ENCODE data around the gene TRIM65.
A peak's percentile ranks its signal among the peaks of the same experiment; 100 is the strongest.

TRIM65 gene
- total RNA-seq = 2.5 to 83.6 (median 38.8) reads per million in 18 experiments

DNA sequence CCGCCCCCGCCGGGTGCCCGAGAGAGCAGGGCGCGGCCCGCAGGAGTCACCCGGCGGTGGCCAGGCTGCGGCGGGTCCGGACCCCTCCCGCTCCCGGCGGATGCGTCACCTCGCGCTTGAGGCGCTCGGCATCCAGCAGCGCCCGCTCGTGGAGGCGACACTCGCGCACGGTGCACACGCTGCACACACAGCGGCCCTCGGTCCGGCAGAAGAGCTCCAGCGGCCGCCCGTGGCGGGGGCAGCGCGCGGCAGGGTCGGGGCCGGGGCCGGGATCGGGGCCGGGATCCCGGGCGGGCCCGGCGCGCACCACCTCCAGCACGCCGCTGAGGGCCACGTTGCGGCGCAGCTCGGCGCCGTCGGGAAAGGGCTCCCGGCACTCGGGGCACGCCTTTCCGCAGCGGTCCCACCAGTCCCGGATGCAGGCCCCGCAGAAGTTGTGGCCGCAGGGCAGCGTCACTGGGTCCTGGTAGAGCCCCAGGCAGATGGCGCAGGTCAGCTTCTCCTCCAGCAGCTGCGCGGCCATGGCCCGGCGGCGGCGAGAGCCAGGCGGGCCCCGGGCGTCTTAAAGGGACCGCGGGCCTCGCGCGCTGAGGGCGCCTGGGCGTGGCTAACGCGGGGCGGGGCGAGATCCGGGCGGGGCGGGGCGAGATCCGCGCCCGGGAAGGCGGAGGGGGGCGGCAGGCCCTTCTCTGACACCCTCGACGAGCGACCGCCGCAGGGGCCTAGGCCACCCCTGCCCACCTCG is at the start of gene TRIM65:
Gene TRIM65 (minus strand): TSS at position 537 of the 745 bp plus-strand sequence. CDS start 14 bp downstream, at position 523.
- peak; percentile 76 to 81 for DNase-seq

- DNase-seq = no peak
Measured at GRCh38 chr17:75945211-75945610, 48.5 kb upstream of the TRIM65 start.

GRCh38 chr17:75943491-75943890 is 46.7 kb upstream of the TRIM65 start:
- no peak for DNase-seq

GRCh38 chr17:75942473-75942872 is 45.7 kb upstream of the TRIM65 start:
- DNase-seq = no peak

GRCh38 chr17:75941442-75941819 is 44.7 kb upstream of the TRIM65 start:
- no peak for DNase-seq

DNA sequence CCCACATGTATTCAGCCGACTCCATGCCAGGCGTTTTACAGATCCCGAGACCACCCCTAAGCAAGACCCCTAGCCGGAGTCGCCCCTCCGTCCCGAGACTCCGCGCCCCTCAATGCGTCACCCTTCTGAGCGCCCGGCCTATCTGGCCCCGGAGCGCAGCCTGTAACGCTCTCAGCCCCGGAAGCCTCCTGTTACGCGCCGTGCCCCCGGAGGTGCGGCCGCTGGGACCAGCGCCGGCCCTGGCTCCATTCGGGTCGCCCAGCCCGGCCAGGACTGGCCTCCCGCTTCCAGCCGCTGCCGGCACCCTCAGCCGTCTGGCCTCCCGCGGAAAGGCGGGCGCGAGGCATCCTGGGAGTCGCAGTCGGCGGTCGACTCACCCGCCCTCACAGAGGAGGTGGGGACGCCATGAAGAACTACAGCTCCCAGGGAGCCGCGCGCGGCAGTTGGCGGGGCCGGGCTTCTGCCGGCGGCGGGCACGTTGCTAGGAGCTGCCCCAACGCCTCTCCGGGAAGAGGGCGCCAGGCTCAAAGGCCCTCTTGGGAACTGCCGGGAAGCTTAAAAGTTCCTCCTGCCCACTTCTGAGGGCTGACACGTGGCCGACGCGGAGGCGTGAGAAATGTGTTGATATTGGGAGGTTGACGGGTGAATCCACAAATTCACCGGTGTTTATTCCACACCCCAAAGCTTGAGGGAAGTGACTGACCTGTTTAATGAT is 44.1 kb upstream of the TRIM65 start, which contains the start of gene FBF1:
Gene FBF1 (minus strand): TSS at position 316 of the 715 bp plus-strand sequence. CDS start 2,893 bp downstream, outside the sequence.
- DNase-seq = peak; percentile 95 to 97

DNA sequence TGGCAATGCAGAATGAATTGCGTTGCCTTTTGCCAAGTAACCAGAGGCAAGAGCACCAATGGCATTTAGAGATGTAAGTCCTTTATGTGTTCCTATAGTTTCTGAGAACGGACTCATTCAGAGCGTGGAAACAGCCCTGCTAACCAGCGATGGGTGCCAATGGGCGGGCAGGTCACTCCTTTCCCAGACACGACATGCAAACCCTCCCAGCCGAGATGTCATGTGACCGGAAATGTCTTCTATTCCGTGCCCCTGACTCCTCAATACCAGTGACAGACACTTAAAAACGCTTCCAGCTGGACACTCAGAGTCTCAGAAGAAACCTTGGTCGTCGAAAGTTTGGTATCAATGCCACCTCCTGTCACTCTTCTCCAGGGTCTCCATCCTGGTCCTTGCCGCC is 40.9 kb upstream of the TRIM65 start:
- DNase-seq = no peak

GRCh38 chr17:75933808-75934207 is 37.1 kb upstream of the TRIM65 start:
- no peak for DNase-seq

GRCh38 chr17:75932852-75933251 is 36.1 kb upstream of the TRIM65 start:
- DNase-seq = no peak

DNA sequence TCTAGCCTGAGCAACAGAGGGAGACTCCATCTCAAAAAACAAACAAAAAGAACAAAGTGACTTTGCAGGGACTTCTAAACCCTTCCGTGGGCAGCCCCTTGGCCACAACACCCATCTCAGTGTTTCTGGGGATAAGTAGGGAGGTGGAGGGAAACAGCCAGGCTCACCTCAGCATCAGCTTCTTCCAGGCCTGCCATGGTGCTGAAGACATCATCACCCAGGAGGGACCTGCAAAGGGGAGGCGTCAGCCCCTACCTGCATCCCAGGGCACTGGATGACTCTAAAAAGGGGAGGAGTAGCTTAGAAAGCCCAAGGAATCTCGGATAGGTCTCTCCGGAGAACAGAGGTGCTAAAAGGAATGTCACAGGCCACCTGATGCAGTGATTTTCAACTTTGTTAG is 34.3 kb upstream of the TRIM65 start:
- no peak for DNase-seq

DNA sequence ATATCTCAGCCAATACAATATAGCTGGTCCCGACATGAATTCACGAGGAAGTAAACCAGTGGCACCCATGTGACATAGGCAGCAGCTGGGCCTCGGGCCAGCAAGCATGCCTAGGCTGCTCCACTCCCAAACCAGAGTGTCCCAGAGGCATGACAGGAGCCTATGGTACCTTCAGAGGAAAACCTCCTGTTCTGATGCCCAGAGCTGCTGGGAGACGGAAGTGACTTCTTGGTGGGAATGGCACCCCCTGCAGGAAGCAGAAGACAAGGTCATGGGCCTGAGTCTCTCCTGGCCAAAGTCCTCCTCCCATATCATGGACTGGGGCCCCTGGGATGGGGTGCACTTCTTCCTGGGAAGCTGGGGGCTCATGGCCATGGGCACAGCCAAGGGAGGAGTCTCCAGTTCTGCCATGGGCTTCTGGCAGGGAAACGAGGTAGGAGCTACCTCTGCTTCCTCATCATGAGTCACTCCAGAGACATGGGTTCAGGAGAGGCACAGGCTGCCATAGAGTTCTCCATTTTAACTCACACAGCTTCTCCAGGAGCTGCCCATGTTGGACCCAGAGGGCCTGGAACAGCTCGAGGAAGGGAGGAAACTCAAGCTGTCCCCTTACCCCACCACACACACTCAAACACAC is 30.7 kb upstream of the TRIM65 start:
- DNase-seq = peak; percentile 37 to 42

GRCh38 chr17:75926456-75926855 is 29.7 kb upstream of the TRIM65 start:
- no peak for DNase-seq

- DNase-seq = no peak
Measured at GRCh38 chr17:75925912-75926311, 29.2 kb upstream of the TRIM65 start.

DNA sequence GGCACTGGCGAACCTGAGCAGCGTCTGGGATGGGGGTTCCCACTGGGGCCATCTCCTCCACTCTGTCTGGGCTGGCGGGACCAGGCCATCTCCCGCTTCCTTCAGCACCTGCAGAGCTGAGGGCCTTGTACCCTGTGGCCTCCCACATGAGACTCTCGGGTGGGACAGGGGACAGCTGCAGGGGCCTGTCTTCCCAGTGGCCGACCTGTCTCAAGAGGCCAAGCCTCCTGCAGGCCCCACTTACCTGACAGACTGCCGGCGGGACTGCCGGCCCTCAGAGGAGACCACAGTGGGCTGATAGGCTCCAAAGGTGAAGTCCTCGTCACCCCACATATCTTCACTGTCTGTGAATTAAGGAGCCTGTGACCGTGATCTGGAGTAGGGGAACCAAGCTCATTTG is 28.4 kb upstream of the TRIM65 start:
- no peak for DNase-seq

- no peak for DNase-seq
Measured at GRCh38 chr17:75922963-75923874, 26.5 kb upstream of the TRIM65 start.

GRCh38 chr17:75922173-75922961 is 25.6 kb upstream of the TRIM65 start:
- no peak for DNase-seq

DNA sequence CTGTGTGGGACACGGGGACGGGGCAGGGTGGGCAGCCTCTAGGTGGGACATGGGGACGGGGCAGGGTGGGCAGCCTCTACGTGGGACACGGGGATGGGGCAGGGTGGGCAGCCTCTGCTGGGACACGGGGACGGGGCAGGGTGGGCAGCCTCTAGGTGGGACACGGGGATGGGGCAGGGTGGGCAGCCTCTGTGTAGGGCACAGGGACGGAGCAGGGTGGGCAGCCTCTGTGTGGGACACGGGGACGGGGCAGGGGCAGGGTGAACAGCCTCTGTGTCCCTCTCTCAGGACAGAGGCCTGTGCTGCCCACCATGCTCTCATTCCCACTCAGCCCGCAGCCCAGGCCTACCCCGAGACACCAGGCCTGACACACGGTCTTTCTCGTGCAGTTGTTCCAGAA is 24.8 kb upstream of the TRIM65 start:
- DNase-seq = no peak

- DNase-seq = no peak
Measured at GRCh38 chr17:75920045-75920560, 23.4 kb upstream of the TRIM65 start.

GRCh38 chr17:75919611-75920010 is 22.9 kb upstream of the TRIM65 start:
- no peak for DNase-seq

GRCh38 chr17:75917917-75918445 is 21.2 kb upstream of the TRIM65 start:
- no peak for DNase-seq
